Activated CD4-positive, alpha-beta T cell treated with anti-CD3 and anti-CD28 coated beads, Interleukin-2, Interleukin-4, amounts not matched to agents 100 ng/mL and 50 ng/mL, durations not matched to agents 16 hours and 8 hours (primary cell): ENCODE results near the gene PROSER2.
"Not testable (repeated sequence)": the region's sequence is repeated elsewhere in the genome, so short reads cannot be mapped to it uniquely, and the experiment has no call there.

ENCODE experiments used
- DNase-seq: peaks from one replicate; pipeline ENCODE4 v3.0.0-alpha.2; 2020; ENCODE audit warnings: low spot score

PROSER2 gene

DNA sequence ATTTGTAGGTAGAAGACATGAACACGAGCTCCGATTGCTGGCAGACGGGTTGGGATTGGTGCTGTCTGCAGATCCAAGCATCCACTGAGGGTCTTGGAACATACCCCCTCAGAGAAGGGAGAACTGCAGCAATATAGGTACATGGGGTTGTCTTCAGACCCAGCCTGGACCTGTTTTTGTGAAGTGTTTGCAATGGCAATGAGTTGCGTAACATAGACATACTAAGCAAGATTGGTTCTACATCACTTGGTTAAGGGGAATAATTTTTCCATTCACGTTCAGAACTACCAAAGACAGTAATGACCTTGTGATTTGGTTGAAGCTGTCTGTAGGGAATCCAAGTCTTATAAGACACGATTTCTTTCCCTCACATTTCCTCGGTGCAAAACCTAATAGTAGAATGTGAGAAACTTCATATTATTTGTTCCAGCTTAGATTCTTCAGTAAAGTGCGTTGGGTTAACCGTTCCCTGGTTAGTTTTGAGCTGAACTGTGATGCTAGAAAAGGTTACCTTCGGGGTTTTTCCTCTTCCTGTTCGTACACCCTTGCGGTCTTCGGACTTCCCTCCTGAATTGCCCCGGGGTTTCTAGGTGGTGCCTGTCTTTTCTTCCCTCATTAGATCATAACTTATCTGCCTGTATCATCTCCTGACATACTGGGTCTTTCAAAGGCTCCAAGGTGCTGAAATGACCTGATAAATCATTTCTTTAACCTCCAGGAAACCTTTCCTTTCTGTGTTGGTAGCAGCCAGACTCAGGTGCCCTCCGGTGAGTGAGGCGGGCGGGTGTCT, 14.4 kb downstream of the PROSER2 start:
- no peak for DNase-seq

DNA sequence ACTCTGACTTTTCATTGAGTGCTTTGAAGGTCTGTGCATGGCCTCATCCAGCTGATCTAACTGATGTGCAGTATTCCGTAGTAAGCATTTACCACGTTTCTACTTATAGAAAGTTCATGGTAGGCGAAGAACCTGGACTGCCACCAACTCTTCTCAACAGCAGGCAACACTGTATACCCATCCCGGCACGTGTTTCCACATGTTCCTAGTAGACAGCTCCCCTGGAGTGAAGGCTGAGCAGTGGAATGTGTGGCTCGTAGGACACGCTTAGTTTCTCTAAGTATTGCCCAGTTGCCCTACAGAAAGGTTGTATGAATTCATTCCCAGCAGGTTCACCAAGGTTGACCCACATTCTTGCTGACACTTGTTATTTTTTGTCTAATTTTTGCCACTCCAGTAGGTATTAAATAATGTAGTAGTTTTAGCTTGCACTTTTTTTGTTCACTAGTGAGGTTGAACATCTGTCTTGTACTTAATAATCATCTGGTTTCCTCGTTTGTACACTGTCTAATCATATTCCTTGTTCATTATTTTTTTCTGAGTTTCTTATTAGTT, 15.2 kb downstream of the PROSER2 start:
- no peak for DNase-seq

DNA sequence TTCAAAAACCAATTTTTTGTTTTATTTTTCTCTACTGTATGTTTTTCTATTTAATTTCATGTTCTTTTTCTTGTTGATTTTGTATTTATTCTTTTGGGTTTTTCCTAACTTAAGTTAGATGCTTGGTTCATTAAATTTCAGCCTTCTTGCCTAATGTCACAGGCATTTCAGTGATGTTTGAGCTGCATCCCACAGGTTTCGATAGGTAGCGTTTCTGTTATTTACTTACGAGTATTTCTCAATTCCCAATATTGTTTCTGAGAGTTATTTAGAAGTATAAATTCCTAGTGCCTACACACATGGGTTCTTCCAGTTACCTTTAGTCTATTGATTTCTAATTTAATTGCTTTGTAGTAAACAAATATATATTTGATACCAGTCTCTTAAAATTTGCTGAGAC, 18.2 kb downstream of the PROSER2 start:
- no peak for DNase-seq

DNA sequence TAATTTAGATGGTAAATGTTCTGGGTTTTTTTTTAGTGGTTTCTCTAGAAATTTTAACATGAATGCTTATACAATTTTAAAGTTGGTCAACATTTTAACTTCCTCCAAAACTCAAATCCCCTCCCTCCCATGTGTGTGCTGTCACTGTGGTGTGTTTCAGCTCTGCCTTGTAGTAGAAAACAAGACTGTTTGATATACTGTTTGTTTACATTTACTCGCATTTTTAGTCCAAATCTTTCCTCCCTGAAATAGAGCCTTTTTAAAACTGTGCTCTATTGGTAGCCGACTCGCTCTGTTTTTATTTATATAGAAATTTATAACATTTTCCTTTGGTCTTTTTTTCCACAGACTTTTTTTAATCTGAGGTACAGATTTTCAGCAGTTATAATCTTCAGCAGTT, 19.3 kb downstream of the PROSER2 start:
- no peak for DNase-seq

DNA sequence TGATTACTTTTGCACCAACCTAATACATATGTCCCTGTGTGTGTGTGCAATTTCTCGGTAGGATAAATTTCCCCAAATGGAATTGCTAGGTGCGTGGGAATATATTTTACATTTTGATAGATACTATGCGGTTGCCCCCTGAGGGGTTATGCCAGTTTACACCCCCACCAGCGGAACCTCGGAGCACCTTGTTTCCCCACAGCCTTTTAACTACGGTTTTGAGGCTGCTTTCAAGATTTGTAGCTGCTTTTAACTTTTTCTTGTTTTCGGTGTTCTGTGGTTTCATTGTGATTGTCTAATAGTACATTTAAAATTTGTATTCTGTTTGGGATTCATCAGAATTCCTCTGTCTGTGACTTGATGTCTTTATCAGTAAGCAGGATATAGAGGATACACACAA, 22.0 kb downstream of the PROSER2 start:
- no peak for DNase-seq

DNA sequence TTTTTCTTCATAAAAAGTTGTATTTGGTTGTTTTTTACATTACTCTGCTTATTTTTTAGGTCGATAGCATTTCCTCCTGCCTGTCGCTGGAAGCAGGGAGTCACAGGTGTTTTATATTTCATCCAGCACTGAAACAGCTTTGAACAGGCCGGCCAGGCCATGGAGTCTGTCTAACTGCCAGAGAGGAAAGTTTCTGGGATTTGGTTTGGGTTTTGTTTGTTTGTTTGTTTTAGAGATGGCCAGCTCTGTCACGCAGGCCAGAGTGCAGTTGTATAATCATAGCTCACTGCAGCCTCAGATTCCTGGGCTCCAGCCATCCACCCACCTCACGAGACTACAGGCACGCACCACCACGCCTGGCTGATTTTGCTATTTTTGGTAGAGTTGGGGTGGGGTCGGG, 23.4 kb downstream of the PROSER2 start:
- no peak for DNase-seq

DNA sequence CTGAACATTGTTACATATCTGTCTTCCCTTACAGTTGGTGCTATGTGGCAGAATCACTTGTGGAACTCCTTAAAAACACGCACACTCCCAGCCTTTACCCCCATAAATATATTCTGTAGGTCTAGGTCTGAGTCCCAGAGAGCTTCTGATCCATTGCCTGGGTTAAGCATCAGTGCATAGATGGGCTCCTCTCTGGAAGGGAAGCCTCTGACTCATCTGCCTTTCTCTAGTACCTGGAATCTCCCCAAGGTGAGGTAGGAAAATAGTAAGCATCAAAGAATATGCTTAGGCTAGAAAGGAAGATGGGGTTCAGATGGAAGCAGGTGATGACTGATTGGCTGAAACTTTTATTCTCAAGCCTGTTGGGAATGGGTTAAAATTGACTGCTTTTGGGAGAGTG, 26.1 kb downstream of the PROSER2 start:
- DNase-seq: no peak

DNA sequence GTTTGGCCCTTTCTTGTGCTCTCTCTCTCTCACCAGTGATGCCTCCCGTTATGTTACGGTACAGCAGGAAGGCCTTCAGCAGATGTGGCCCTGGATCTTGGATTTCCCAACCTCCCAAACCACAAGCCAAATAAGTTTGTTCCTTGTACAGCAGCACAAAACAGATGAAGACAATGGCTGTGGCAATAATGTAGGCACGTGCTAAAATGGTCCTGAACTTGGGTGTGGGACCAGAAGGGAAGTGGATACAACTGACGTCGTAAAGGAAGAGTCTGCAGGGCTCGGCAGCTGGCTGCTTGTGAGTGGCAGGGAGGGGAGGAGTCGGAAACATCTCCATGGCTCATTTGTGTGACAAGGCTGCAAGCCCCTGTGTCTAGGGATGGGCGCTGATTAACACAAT, 26.8 kb downstream of the PROSER2 start:
- no peak for DNase-seq

DNA sequence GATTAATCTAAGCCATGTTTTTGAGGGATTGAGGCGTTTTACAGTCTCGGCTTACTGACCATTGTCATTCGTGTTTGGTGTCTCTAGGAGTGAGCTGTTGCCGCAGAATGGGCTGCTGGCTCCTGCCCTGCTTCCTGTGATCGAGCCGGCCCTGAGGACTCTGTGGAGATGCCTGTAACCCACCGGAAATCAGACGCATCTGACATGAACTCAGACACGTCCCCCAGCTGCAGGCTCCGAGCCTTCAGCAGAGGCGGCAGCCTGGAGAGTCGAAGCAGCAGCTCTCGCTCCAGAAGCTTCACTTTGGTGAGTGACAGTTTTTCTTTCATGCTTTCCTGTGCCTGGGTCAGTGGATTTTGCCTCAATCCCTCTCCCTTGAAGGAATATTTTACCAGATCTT, 28.8 kb downstream of the PROSER2 start:
- DNase-seq: no peak

DNA sequence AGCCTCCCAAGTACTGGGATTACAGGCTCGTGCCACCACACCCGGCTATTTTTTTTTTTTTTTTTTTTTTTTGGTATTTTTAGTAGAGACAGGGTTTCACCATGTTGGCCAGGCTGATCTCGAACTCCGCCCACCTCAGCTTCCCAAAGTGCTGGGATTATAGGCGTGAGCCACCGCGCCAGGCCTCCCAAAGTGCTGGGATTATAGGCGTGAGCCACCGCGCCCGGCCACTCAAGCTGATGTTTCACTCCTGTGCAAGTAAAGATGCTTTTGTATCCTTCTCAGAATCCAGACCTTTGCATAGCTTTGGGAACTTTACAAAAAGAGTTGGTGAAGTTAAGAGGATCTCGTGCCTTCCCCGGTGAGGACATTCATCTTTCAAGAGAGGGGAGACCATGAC, 29.5 kb downstream of the PROSER2 start:
- not testable (repeated sequence) for DNase-seq

DNA sequence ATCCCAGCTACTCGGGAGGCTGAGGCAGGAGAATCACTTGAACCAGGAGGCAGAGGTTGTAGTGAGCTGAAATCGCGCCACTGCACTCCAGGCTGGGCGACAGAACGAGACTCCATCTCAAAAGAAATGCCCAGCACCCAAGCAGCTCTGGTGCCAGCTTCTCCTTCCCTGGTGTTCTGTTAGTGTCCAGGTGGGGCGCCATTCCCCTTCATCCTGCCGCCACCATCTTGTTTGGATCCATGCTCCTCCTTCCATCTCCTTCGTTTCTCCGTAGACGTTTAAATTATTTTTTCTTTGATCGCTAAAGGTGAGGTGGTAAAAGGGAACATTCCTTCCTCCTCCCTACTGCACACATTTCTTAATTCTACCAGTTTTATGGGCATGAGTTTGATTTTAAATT, 30.3 kb downstream of the PROSER2 start:
- DNase-seq: no peak

DNA sequence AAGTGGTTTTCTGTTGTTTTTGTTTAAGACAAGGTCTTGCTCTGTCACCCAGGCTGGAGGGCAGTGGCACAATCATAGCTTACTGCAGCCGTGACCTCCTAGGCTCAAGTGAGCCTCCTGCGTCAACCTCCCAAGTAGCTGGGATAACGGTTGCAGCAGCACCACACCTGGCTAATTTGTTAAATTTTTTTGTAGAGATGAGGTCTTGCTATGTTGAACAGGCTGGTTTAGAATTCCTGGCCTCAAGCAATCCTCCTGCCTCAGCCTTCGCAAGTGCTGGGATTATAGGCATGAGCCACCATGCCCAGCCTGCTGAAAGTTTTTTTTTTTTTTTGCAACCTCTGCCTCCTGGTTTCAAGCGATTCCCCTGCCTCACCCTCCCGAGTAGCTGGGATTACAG, 31.1 kb downstream of the PROSER2 start:
- no peak for DNase-seq

DNA sequence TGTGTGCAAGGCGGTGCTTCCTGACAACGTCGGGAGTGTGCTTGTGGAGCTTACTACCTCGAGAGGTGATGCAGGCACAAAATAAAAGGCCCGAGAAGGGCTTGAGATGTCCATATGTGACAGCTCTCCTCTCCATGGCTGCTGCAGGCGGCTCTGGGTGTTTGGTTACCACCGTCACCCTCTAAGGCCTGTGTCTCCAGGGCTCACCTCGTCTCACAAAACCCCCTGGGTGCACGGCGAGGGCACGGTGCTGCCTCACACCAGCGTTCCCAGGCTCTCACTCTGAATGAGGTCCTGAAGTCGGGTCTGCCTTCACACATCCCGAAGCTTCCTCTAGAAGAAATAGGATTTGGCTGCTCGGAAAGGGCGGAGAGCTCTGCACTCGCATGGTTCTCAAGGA, 32.9 kb downstream of the PROSER2 start:
- no peak for DNase-seq

DNA sequence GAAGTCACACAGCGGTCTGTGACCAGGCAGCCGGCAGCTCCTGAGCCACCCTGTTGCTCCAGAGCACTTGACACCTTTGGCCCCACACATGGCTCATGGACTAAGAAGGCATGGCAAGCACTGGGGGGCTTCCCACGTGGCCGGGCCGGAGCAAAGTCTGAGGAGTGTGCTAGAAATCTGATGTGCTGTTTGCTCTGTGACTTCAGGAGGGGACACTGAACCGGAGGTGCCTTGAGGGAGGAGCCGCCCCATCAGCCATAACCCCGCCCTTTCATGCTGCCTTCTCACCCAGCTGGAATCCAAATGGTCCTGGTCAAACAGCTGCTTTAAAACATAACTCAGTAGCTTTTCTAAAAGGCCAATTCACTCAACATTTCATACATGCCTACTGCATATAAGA, 33.5 kb downstream of the PROSER2 start:
- DNase-seq: no peak

DNA sequence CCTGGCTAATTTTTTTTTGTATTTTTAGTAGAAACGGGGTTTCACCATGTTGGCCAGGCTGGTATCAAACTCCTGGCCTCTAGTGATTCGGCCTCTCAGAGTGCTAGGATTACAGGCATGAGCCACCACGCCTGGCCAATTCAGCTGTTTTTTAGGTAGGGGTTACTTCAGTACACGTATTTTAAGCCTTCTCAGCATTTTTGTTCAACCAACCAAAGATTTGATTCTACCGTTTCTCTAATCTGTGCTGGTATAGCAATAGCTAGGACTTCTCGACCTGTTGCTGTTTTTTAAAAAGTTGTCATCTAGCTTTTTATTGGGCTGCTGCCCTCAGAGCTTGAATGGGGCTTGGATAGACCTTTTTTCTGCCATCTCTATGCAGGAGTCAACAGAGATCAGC, 34.9 kb downstream of the PROSER2 start:
- no peak for DNase-seq

DNA sequence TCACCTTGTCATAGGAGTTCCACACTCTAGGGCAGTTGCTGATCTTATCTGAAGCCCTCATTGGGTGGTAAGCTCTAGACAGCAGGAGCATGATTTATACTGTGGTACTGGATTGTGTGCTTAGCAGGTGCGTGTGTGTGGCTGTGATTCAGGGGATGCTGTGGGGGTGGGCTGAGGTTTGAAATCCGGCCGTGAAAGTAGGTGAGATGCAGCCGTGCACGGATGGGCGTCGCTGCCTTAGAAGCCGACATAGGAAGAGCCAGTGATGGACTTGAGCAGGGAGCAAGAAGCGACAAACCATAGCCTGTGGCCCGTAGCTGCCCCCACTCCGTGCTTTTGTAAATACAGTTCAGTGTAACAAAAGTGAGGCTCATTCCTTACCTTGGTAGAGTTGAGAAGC, 38.2 kb downstream of the PROSER2 start:
- DNase-seq: no peak

DNA sequence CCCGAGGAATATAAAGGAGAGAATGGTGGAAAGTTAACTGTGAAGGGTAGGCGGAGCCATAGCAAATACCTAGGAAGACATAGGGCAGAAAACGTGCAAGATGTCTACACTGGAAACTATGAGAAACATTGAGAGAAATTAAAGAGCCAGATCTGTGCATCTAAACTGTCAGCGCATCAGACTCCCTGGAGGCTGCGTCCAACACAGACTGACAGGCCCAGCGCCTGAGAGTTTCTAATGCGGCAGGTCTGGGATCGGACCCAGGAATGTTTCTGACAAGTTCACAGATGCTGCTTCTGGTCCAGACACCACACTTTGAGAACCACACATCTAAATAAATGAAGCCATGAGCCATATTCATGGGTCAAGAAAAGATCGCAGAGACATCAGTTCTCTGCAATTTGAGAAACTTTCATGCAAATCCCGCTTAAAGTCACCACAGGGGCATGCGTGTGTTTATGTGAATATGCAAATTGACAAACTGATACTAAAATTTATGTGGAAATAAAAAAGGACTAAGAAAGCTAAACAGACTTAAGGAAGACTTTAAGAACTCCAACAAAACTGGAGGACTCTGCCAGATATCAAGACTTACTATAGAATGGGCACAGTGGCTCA, 38.8 kb downstream of the PROSER2 start:
- DNase-seq: no peak

DNA sequence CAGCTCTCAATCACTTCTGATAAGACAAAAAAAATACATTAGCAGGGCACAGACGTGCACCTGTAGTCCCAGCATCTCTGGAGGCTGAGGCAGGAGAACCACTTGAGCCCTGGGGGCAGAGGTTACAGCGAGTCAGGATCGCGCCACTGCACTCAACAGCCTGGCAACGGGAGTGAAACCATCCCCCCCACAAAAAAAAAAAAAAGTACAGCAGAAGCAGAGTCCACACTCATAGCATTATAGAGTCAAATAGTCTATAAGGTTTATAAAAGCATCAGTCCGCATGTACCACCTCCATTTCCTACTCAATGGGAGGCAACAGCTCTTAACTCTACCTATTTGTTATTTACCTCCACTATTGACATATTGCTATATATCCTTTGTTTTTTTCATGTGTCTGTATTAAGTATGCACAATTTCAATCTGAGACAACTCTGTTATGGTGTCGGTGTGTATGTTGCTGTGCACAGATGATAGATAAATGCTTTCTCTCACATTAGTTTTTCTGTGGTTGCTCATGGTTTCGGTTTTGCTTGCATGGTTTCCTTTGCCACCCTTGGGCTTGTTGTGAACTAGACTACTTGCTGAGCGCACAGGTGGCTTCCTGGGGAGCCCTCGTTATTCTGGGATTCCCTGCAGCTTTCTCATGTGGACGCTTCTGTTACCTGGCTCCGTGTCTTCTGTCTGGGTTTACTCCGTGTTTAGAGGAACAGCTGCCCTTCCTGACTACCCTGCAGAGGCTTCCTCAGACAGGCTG, 40.4 kb downstream of the PROSER2 start:
- DNase-seq: peak; percentile 90

DNA sequence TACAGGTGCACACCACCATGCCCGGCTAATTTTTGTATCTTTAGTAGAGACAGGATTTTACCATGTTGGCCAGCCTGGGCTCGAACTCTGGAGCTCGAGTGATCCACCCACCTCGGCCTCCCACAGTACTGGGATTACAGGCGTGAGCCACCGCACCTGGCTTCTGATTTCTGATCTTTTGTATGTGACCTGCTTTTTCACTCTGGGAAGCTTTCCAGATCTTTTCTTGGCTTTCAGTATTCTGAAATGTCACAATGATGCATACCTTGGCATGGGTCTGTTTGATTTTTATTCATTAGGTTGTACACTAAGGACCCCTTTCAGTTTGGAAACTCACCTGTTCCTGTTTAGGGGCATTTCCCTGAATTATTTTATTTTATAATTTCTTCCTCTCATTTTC, 41.6 kb downstream of the PROSER2 start:
- DNase-seq: no peak

DNA sequence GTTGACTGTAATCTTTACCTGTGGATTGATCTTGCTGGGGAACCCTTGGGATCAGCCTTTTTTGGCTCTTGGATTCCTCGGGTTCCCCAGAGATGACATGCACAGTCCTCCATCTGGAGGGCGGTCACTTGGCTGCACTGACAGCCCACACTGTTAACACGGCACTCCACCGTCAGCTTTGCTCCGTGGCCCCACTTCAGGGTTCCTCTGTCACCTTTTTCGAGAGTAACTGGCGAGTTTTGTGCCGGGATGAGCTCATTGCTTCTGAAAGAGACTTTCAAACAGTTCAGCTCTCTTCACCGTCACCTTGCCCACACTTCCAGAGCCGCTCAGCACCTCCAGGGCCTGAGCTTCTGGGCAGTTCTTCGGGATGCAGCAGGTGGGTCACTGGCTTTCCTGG, 42.4 kb downstream of the PROSER2 start:
- DNase-seq: no peak

DNA sequence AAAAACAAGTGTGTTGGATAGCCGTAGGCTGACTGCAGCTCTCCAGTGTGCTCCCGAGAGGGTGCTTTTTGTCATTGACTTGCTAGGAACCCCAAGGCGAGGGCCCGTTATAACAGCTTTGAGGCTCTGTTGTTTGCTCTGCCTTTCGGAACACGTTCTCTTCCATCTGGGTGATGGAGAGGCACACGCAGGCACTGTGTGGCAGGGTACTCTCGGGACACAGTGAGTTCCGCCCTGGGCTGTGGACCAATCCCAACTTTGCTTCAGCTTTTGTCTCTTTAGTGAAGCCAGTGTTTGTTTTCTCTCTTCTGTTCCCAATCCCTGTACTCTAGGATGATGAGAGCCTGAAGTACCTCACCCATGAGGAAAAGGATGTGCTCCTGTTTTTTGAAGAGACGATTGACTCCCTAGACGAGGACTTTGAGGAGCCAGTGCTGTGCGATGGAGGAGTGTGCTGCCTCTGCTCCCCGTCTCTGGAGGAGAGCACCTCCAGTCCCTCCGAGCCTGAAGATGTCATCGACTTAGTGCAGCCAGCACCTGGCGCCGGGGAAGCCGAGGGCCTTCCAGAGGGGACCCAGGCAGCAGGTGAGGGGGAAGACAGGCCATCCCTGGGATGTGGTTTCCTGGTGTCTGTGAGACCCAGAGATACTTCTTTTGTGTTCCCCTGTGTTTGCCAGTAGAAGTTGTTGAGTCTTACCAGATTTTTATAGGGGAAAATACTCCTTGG, 43.2 kb downstream of the PROSER2 start:
- DNase-seq: no peak

DNA sequence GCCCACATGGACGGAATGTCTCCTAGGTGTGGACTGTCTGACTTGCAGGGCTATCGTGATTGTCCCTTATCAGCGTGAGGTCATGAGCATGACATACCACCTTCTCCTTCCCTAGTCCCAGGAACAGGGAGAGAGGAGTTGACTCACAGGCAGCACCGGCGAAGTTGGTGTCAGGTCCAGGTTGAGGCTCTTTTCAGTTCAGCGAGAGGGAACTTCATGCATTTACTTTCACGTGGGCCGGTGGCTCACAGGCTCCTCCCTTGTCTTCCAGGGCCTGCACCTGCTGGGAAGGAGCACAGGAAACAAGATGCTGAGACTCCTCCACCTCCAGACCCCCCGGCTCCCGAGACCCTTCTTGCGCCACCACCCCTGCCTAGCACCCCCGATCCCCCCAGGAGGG, 46.1 kb downstream of the PROSER2 start:
- DNase-seq: no peak
